HG03342 (cell line): Measurements from ENCODE around the gene MORC1.
"Not testable (repeated sequence)": the region's sequence is repeated elsewhere in the genome, so short reads cannot be mapped to it uniquely, and the experiment has no call there.

Source experiments
- ATAC-seq: cut with Tn5 transposase; IDR thresholded peaks from one replicate; pipeline ENCODE4 v1.9.1; 2021; ENCODE audit warnings: mild to moderate bottlenecking, moderate library complexity; ENCODE audit not compliant: unreplicated experiment

MORC1 gene

DNA sequence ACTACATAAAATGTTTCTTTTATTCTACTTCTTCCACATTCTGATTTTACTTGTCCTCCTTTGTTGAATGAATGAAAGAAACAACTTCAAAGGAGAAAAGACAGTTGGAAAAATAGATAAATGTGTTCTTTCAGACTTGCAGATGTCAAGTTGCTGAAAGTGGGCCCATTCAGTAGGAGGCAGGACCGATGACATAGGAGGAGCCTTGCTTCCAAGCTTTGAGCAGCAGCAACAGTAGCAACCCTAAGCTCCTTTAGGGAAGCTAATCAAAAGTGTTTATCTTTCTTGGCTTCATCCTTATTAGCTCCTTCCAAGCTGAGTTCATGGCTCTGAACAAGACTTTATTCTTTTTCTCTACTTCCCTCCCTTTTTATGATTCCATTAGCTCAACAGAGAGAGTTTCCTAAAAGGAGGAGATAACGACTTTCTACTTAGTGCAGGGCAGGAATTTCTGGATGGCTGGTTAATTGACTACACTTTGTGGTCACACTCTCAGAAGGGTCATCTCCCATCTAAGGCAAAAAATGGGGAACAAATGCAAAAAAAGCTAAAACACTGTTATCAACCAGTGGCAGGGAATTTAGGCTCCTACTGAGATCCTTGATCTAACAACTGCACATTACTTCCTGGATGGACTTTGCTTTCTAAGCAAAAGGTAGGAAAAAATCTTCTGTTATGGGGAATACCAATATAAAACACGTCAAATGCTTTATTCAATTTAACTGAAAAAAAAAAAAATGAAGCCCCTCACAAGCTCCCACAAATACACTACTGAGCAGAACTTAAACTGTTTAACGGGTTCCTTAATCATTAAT, 4.8 kb downstream of the MORC1 start:
- no peak for ATAC-seq

DNA sequence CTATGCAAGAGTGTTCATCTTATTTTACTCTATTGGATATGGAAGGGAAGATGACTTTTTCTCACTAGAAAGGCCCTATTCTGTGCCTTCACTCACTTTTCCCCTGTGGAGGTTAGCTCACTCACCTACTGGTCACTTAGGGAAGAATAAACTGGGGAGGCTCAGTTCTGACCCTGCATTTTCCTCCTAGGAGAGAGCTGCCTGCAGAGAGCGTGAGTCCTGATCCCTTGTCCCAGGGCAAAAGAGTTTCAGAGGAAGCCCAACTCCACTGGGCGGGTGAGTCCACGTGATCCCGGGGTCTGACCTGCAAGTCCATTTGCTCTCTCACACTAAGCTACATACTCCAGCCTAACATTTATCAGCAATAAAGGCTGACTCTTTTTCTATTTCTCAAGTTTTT, 8.4 kb downstream of the MORC1 start:
- no peak for ATAC-seq

DNA sequence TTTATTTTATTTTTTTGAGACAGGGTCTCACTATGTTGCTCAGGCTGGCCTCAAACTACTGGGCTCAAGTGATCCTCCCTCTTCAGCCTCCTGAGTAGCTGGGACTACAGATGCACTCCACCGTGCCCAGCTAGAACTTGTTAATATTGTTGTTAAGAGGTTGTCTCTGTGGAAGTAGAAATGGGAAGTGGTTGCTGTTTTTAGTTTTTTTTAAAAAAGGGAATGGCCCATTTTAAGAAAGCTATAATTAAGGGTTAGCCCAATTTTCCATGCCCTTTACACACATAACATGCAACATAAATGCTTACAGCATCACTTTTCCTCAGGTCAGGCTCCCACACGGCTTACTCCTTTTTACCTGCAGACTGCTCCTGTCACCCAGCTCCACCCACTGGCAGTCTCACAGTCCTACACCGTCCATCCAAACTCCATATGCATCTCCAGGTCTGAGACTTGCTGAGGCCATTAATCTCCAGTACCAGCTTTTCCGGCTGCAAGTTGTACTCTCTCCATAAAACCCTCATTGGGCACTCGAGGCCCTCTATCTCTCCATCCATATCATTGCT, 19.8 kb downstream of the MORC1 start:
- no peak for ATAC-seq

DNA sequence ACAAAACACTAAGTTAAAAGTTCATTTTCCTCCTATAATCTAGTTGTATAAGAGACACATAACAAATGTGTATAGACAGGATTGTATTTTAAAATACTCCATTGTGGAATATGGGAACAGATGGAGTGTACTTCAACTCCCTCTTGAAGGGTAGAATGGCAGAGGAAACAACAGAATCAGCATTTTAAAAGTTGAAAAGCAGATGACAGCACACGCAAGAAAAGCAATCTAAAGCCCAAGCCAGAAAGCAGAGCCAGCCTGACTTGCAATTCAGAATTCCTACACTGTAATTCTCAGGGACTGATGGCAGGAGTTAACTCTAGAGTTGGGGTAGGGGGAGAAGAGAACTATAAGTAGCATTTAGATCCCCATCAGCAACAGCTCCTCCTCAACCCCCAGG, 22.8 kb downstream of the MORC1 start:
- no peak for ATAC-seq

DNA sequence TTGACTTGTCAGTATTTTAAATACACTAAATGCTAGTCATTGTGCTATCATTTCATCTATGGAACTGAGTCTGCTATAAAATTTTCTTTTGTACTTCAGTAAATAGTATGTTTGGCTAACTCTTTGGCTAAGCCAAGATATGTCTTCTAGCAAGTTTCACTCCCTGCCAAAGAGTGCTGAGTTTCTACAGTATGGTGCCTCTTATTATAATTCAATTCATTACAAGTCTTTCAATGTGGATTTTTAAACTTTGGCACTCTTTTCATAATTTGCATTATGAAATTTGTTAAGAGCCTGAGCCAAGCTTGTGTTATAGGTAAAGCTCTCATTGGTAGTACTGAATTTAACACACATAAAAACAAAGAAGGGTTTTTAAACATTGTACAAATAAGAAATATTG, 24.4 kb downstream of the MORC1 start:
- ATAC-seq = no peak

DNA sequence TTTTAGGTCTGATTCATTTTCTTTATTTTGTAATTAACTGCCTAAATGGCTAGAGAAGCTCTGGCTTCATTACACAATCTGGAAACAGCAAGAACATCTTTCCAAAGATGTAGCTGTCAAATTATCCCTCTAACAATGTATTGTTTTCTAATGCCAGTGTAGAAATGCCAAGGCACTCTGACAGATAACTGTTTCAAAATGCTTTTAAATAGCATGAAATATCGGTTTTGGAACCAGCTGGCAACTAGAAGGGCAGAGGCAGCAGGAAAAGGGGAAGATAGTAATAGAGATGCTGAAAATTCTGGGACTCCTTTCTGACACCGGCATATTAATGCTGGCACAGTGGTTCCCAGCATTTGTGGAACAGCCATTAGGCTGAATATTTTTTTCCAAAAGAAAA, 26.1 kb downstream of the MORC1 start:
- ATAC-seq = no peak

DNA sequence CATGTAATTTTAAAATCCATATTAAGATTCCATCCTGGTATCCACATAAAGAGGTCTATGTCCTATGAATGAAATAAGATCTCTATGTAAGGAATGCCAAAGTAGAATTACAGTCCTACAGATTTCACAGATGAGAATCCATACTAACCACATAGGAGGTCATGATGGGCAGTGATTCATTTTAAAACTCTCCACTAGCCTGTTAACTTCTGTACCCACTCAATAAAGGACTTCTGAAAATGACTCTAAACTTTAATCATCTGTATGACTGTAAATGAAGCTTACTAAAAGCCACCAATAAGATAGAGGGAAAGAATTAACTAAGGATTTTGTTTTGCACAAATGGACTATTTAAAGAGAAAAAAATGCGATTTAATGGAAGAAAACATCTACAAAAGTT, 28.7 kb downstream of the MORC1 start:
- ATAC-seq = no peak

DNA sequence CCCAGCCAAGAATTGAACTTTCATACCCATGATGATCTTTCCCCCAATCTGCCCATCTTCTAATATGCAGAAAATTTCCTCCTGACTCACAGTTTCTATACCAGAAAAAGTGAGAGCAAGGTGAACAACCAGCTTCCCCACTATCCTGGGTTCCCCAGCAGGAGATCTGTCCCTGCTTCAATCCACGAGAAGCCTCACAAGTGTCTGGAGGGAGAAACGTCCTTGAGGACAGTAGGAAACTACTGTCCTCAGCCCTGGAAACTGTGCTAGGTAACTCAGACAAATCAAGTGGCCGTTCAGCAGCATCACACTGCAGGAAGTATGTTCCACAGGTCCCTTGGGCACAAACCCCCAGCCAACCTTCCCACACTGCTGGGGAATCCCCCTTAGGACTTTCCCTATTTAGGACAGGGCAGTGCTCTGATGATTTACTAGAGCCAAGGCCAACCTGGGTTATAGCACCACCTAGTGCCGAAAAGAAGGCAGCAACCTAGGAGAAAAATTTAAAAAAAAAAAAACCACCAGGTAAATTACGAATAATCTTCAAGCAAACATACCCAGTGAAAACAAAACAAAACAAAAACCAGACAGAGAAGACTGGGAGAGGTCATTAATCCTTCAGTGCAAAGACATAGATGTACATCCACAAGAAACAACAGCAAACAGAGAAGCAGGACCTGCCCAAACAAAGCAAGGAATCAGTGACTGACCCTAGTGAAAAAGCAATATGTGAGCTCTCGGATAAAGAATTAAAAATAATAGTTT, 36.0 kb downstream of the MORC1 start:
- peak; percentile 99 for ATAC-seq

DNA sequence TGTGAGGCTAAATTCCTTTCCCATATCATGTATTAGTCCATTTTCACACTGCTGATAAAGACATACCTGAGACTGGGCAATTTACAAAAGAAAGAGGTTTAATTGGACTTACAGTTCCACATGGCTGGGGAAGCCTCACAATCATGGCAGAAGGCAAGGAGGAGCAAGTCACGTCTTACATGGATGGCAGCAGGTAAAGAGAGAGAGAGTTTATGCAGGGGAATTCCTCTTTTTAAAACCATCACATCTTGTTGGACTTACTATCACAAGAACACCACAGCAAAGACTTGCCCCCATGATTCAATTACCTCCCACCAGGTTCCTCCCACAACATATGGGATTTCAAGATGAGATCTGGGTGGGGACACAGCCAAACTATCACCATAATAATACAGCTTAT, 37.8 kb downstream of the MORC1 start:
- ATAC-seq = not testable (repeated sequence)

DNA sequence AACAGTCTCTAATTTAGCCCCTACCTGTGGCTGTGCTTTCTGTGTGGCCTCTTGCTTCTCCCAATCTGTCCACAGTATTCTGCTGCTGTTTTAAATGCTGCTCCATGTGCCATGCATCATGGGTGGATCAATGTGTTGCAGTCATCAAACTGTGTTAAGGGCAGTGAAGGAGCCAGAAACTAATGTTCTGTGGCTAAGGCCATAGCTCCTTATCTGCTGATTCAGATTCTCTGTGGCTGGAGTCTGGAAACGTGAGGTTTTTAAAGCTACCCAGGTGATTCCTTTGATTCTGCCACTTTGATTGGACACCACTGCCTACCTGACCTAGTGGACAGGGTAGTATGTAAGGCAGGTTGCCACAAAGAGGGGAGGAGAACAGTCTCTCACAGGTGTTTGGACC, 44.8 kb downstream of the MORC1 start:
- ATAC-seq = no peak

DNA sequence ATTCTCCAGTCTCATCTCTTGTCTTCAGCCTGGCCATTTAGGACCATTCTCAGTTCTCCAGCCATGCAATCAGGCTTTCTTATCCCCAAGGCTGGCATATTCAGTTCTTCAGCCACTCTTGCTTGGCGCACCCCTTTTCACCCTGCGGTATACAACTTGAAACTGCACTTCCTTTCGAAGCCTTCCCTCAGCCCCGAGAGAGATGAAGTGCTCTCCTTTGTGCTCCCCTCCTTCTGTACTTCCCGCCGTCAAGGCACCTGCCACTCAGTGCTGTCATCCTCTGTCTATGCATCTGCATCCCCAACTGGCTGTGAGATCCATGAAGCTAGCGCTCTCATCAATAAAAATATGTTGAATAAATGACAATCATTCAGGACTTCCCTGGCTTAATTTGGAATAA, 45.7 kb downstream of the MORC1 start:
- ATAC-seq = peak; percentile 80

DNA sequence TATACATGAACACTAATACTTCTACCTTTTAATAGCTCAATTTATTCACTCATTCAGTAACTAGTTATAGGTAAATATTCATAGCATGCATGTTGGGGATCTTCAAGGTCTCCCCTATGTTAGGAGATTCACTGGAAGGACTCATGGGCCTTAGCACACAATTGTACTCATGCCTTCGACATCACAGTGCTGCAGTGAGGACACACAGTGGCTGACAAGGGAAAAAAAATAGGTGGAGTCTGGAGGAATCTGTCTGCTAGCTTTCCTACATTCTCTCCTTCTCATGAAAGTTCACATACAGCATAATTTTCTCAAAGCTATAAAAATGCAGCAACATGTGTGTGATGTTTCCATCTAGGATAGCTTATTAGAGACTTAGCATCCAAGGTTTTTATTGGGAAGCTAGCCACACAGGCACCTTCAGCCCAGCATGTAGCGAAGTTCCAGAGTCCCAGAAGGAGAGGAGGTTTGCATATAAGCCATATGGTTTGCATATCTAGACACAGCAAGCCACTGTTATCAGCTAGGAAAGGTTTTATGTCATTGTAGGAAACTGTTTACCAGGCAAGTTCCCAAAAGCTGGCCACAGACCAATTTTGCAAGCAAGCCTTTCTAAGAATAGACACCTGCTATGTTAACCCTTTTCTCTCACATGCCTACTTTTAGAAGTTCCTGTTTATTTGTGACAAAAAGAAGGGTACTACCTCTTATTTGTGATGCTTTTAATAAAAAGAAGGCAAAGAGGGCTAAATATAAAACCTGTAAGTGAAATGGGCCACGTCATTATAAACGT, 46.4 kb downstream of the MORC1 start:
- peak; percentile 42 for ATAC-seq

DNA sequence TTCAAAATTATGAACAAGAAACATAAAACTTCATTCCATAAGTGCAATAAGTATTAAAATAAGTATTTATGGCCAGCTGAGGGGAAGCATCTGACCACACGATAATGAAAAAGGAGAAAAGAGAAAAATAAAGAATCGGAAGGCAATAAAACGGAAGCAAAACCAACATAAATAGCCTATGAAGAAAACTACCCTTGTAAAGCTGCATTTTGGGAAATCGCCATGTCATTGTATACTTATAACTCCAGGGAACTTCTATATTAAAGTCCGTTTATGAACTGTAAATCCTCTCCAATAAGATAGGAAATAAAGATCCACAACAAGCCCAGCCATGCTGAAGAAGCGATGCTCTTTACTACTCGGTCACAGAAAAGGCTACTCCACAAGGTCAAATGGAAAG, 47.7 kb downstream of the MORC1 start:
- ATAC-seq = no peak

DNA sequence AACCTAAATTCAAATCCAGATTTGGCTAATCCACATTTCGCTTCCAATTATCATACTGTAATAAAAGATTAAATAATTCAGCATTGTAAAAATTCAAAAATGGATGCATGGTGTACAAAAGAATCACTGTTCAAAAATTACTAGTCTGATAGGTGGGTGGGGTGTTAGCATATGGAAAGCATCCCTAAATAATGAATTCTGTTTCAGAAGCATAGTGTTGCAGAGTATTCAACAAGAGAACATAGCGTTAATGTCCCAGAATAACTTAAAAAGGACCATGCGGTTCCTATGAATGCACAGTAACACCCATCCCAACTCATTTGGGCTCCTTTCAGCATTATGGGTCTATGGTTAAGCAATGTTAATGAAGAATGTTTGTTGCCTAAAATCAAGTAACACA, 51.1 kb downstream of the MORC1 start:
- ATAC-seq = no peak

DNA sequence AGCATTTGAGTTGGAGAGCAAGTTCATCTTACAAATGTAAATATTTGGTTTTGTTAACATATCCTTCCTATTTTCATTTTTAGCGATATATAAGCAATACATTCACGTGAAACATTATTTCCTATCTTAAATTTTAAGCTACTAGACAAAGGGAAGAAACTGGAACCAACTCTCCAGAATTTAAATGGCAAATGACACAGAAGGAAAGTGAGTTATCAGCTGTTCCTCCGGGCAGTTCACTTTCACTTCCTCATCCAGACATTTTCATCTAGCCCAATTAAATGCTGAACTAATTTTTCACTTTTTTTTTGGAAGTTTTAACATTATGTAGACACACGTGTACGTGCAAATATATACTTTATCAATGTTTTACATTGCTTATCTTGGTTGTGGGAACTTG, 58.7 kb downstream of the MORC1 start:
- peak; percentile 96 for ATAC-seq

DNA sequence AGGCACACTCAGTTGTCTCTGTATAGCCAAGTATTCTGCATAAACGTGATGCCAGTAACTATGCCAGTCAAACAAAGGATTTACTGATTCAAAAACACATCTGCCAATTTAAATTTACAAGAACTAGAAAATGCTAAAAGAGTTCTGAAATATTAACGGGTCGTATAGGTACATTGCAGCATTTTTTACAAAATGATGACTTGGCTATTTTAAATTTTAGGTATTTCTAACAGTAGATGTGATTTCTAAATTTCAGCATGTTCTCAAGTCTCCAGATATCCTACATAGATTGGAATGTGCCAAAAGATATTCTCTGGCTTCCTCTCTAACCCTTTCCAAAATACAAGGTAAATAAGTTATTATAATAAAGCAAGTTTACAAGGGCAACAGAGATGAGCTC, 60.3 kb downstream of the MORC1 start:
- no peak for ATAC-seq

DNA sequence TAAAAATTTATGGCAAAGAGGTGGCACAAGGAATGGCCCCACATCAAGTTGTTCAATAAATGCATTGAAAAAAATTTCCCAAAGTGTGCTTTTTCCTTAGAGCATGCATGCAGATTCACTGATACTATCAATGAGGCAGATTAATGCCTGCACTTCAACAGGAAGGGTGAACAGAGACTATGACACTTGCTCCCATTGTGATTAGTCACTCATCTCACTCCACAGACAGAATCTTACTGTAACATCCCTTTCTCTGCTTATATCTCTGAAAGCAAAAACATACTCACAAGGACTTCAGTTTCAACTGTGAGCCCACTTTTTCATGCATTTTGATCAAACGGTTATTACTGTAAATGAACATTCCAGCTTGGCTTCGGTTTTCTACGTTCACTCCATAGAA, 60.9 kb downstream of the MORC1 start:
- no peak for ATAC-seq

DNA sequence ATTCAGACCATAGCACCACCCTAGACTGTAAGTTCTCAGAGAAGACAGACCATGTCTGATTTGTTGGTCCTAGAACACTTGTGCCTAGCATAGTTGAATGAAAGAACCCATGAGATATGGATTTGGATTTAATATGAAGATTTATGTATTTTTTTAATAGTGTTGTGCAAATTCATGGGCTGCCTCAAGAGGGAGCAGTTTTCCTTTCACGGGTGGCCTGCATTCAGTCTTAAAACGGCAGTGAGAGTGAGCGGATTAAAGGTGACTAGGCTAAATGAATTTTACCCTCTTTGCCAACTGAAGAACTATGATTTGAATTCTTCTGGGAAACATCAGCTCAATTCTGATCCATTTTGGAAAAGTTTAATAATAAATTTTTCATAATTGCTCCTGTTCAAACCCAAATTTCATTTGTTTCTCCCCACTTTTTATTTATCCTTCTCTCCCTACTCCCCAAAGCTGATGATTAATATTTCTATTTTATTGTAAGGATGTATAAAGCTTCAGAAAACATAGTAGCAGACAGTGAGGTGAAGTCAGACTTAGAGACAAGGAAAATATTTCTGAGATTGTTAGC, 67.3 kb downstream of the MORC1 start:
- ATAC-seq = peak; percentile 64

DNA sequence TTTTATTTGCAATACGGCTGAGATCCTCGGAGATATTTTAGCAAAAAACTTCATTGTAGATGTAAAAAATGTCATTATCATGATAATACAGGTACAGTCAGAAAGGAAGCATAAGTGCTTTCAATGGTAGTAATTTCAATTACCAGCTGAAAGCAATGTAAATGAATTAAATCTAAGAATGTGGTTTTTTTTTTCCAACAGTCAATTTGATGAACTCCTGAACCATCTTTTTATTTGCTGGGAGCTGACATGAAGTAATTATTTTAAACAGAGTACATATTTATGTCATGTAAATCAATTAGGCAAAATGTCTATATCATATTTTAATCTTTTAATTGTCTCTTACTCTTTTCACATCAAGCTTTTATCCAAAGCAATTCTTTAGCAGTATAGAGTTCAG, 70.6 kb downstream of the MORC1 start:
- ATAC-seq = no peak

DNA sequence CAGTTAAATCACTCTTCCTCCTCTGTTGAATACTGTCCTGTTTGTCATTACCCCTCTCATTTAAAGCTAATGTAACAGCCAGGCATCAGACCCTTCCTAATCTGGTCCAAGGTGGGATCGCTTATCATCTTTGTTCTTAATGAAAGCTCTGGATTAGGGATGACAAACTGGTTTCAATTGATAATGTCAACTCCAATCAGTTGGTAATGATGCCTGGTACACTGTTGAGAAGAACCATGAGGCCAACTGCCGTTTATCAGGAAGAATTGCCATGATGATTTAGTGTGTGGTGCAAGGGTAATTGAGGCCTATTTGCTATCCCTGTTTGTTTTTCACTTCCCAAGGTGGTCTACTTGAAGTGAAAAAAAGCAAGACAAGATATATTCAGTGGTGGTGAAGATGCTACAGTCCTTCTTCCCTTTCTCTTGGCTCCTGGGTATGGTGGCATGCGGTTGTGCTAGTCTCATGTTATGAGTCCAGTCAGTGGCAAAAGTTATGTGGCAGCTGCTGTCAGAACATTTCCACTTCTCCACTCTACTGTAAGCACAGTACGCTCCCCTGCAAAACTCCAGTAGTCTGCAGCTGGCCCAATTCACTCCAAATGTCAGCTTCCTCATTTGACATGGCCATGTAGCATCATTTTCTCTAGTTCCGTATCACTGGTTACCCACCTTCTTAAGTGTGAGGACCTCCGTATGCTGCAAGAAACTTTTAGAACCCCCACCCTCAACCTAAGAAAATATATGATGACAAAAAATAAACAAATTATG, 72.5 kb downstream of the MORC1 start:
- ATAC-seq = no peak
